Measurements from ENCODE around the gene RFPL3. TPM values are rescaled to one million over a fixed set of nuclear protein-coding genes. Genes with fewer than 3 reads are reported as not detected.

The RFPL3 gene
- total and polyA plus RNA-seq, 10 of the 15 experiments (the other 5 are each of a cell fraction or from before 2014, with no cell fraction given) = not detected

- TF ChIP-seq RAD51 (IDR thresholded peaks at IDR 0.05) = no peak
- TF ChIP-seq TCF7 (IDR thresholded peaks at IDR 0.05; ENCODE audit: borderline replicate concordance) = no peak
- TF ChIP-seq, protein P1, sequence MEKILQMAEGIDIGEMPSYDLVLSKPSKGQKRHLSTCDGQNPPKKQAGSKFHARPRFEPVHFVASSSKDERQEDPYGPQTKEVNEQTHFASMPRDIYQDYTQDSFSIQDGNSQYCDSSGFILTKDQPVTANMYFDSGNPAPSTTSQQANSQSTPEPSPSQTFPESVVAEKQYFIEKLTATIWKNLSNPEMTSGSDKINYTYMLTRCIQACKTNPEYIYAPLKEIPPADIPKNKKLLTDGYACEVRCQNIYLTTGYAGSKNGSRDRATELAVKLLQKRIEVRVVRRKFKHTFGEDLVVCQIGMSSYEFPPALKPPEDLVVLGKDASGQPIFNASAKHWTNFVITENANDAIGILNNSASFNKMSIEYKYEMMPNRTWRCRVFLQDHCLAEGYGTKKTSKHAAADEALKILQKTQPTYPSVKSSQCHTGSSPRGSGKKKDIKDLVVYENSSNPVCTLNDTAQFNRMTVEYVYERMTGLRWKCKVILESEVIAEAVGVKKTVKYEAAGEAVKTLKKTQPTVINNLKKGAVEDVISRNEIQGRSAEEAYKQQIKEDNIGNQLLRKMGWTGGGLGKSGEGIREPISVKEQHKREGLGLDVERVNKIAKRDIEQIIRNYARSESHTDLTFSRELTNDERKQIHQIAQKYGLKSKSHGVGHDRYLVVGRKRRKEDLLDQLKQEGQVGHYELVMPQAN (conservative IDR thresholded peaks at IDR 0.05) = no peak
- no peak for TF ChIP-seq POU2F2 (IDR thresholded peaks at IDR 0.05; ENCODE audit: borderline replicate concordance, low read depth, low read length)
- TF ChIP-seq TARDBP (IDR thresholded peaks at IDR 0.05; ENCODE audit: borderline replicate concordance) = no peak
- TF ChIP-seq MEF2A (IDR thresholded peaks at IDR 0.05; ENCODE audit: insufficient read depth, low read depth, low read length) = no peak
- no peak for TF ChIP-seq HCFC1 (IDR thresholded peaks at IDR 0.05; ENCODE audit: low read length)
Measured at GRCh38 chr22:32326647-32327046, 31.0 kb upstream of the RFPL3 start (continued).

- Histone ChIP-seq H2AFZ (ENCODE audit: control insufficient read depth, low read depth, low read length) (no peak overlapping the region), H3K79me2 (ENCODE audit: control insufficient read depth, insufficient read depth, low read length) (no peaks in the 10 kb centered on the region), H3K4me1 (ENCODE audit: control insufficient read depth, insufficient read depth, low read length) (no peaks in the 10 kb centered on the region), H3K4me3 (no peak overlapping the region), H3K9ac (ENCODE audit: control insufficient read depth, insufficient read depth, low read length) (no peak overlapping the region), H3K9me3 (replicated peaks; ENCODE audit: control insufficient read depth, insufficient read depth, low read length) (no peaks in the 10 kb centered on the region), H3K27ac (ENCODE audit: control insufficient read depth, insufficient read depth) (no peak overlapping the region), H3K4me2 (ENCODE audit: control insufficient read depth, insufficient read depth) (no peak overlapping the region), H3K27me3 (replicated peaks in 1 of 2; ENCODE audit: control insufficient read depth in 2 of 2, insufficient read depth in 2 of 2, low read length in 1 of 2) (no peaks in the 10 kb centered on the region; a peak in 1 of 4 replicates), H4K20me1 (ENCODE audit: control insufficient read depth, insufficient read depth) (no peaks in the 10 kb centered on the region), H3K36me3 (ENCODE audit: control insufficient read depth in 2 of 2, insufficient read depth in 2 of 2, low read length in 1 of 2) (no peaks in the 10 kb centered on the region)
- intact Hi-C loops (cut with micrococcal nuclease; ENCODE audit: unreplicated experiment) = no loop called here
- FAIRE-seq (no peak), DNase-seq (ENCODE audit: low read depth, low spot score) (no peak), ATAC-seq (no peak)
- POLR2A ChIA-PET = no interaction called here
- BruUV-seq (replicated peaks) = no TSS peak
- in situ Hi-C loops (cut with MboI) = no loop called here
- CTCF ChIA-PET = no interaction called here
- SMC1A ChIA-PET (ENCODE audit: uncharacterized antibody, unreplicated experiment) = no interaction called here
- RAD21 ChIA-PET (ENCODE audit: unreplicated experiment) = no interaction called here
- WGBS (ENCODE audit: insufficient coverage, insufficient replicate concordance, low lambda C conversion rate, missing lambda C conversion rate) = 2% methylated on average over 4 of the region's 4 CpGs
- TF ChIP-seq BRCA1 (IDR thresholded peaks at IDR 0.05; ENCODE audit: low read depth, low read length) = no peak
- no peak for TF ChIP-seq KAT2A (conservative IDR thresholded peaks at IDR 0.05; ENCODE audit: control insufficient read depth, low read depth, low read length)
- TF ChIP-seq EGR1 (IDR thresholded peaks at IDR 0.05; ENCODE audit: borderline replicate concordance in 1 of 2, low read depth in 2 of 2, low read length in 2 of 2) = no peak
- TF ChIP-seq ZNF592 (IDR thresholded peaks at IDR 0.05) = no peak
- no peak for TF ChIP-seq CBFB (IDR thresholded peaks at IDR 0.05; ENCODE audit: low read depth)
- no peak for TF ChIP-seq JUNB (IDR thresholded peaks at IDR 0.05)
- TF ChIP-seq EZH2 (IDR thresholded peaks at IDR 0.05; ENCODE audit: borderline replicate concordance, control insufficient read depth, low read depth, low read length) = no peak
- TF ChIP-seq, protein P2, sequence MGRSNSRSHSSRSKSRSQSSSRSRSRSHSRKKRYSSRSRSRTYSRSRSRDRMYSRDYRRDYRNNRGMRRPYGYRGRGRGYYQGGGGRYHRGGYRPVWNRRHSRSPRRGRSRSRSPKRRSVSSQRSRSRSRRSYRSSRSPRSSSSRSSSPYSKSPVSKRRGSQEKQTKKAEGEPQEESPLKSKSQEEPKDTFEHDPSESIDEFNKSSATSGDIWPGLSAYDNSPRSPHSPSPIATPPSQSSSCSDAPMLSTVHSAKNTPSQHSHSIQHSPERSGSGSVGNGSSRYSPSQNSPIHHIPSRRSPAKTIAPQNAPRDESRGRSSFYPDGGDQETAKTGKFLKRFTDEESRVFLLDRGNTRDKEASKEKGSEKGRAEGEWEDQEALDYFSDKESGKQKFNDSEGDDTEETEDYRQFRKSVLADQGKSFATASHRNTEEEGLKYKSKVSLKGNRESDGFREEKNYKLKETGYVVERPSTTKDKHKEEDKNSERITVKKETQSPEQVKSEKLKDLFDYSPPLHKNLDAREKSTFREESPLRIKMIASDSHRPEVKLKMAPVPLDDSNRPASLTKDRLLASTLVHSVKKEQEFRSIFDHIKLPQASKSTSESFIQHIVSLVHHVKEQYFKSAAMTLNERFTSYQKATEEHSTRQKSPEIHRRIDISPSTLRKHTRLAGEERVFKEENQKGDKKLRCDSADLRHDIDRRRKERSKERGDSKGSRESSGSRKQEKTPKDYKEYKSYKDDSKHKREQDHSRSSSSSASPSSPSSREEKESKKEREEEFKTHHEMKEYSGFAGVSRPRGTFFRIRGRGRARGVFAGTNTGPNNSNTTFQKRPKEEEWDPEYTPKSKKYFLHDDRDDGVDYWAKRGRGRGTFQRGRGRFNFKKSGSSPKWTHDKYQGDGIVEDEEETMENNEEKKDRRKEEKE (IDR thresholded peaks at IDR 0.05) = no peak
- TF ChIP-seq CBX5 (IDR thresholded peaks at IDR 0.05; ENCODE audit: low read depth) = no peak
Measured at GRCh38 chr22:32327066-32327465, 30.6 kb upstream of the RFPL3 start.

Measured in GM12878 (cell line).